Measurements from ENCODE around the gene GJC1. TPM values are rescaled to one million over a fixed set of nuclear protein-coding genes. Genes with fewer than 3 reads are reported as not detected.

The GJC1 gene
- total and polyA plus RNA-seq, 2 of the 8 experiments (the other 6 are each of a cell fraction or from before 2014, with no cell fraction given): 29.1 to 154 TPM

- no peak for TF ChIP-seq TAF1 (IDR thresholded peaks at IDR 0.05; ENCODE audit: low read depth, low read length)
- TF ChIP-seq TEAD4 (IDR thresholded peaks at IDR 0.05; ENCODE audit: low read depth, low read length): no peak
- TF ChIP-seq CBX8 (IDR thresholded peaks at IDR 0.05; ENCODE audit: borderline replicate concordance, low read depth, low read length): no peak
- TF ChIP-seq CHD1 (IDR thresholded peaks at IDR 0.05; ENCODE audit: low read depth, low read length): no peak
- no peak for TF ChIP-seq TAF7 (optimal IDR thresholded peaks at IDR 0.05; ENCODE audit: borderline replicate concordance, low read depth, low read length)
- TF ChIP-seq POLR2A (IDR thresholded peaks at IDR 0.05; ENCODE audit: control extremely low read depth in 1 of 2, low read depth in 2 of 2, low read length in 2 of 2): no peak
- no peak for TF ChIP-seq NRF1 (IDR thresholded peaks at IDR 0.05; ENCODE audit: low read depth, low read length)
Observed at GRCh38 chr17:44788139-44788538, 41.9 kb downstream of the GJC1 start (continued).

All from H1 (cell line).